ENCODE data around the gene ELP4. TPM values are rescaled to one million over a fixed set of nuclear protein-coding genes. Genes with fewer than 3 reads are reported as not detected.

Gene ELP4
- total and polyA plus RNA-seq, 2 experiments from 2014 or later, result 12.3 to 25.1 TPM

- no peaks in the 10 kb centered on the region for H3K36me3 ChIP-seq (replicated peaks; ENCODE audit: insufficient read depth, low read depth)
- H3K27me3 ChIP-seq, result peaks cover 100% of the 10 kb centered on the region
- H3K4me3 ChIP-seq, result no peak overlapping the region
- H3K4me2 ChIP-seq, result peak overlapping the region; percentile 68
- no peak overlapping the region for H3K27ac ChIP-seq
- peaks cover 17% of the 10 kb centered on the region for H3K4me1 ChIP-seq (ENCODE audit: insufficient read depth)
- no peaks in the 10 kb centered on the region for H3K79me2 ChIP-seq
- H2AFZ ChIP-seq, result no peak overlapping the region
- no peaks in the 10 kb centered on the region for H3K9me3 ChIP-seq (ENCODE audit: low read depth)
- no peaks in the 10 kb centered on the region for H3K9me2 ChIP-seq (replicated peaks; ENCODE audit: insufficient read depth)
- no peak for DNase-seq (ENCODE audit: low spot score)
- 2% methylated on average over 44 of the region's 48 CpGs for WGBS (ENCODE audit: low lambda C conversion rate, missing lambda C conversion rate)
- TF ChIP-seq EZH2phosphoT487 (IDR thresholded peaks at IDR 0.05; ENCODE audit: low read depth, severe bottlenecking, unreplicated experiment), result peak; percentile 91
- peak; percentile 69 for TF ChIP-seq EZH2 (IDR thresholded peaks at IDR 0.05; ENCODE audit: borderline replicate concordance)
- TF ChIP-seq CTCF (IDR thresholded peaks at IDR 0.05; ENCODE audit: poor library complexity), result no peak
- H4K20me1 ChIP-seq (ENCODE audit: insufficient read depth, poor library complexity, severe bottlenecking), result no peaks in the 10 kb centered on the region
These were observed 290.1 kb downstream of the ELP4 start for GRCh38 chr11:31799435-31800397.

GRCh38 chr11:31800398-31801265 lies 291.1 kb downstream of the ELP4 start:
- H3K79me2 ChIP-seq, result no peaks in the 10 kb centered on the region
- no peak for DNase-seq (ENCODE audit: low spot score)

GRCh38 chr11:31801298-31801702 lies 291.7 kb downstream of the ELP4 start:
- H3K4me1 ChIP-seq (ENCODE audit: insufficient read depth), result peaks cover 23% of the 10 kb centered on the region

More at GRCh38 chr11:31800398-31801265, 291.1 kb downstream of the ELP4 start:
- H3K4me3 ChIP-seq, result no peak overlapping the region
- 16% methylated on average over 23 of the region's 23 CpGs for WGBS (ENCODE audit: low lambda C conversion rate, missing lambda C conversion rate)
- no peaks in the 10 kb centered on the region for H4K20me1 ChIP-seq (ENCODE audit: insufficient read depth, poor library complexity, severe bottlenecking)
- peaks cover 20% of the 10 kb centered on the region for H3K4me1 ChIP-seq (ENCODE audit: insufficient read depth)
- no peak overlapping the region for H3K4me2 ChIP-seq
- H3K27ac ChIP-seq, result no peak overlapping the region
- H3K27me3 ChIP-seq, result peaks cover 100% of the 10 kb centered on the region
- no peaks in the 10 kb centered on the region for H3K36me3 ChIP-seq (replicated peaks; ENCODE audit: insufficient read depth, low read depth)
- no peak overlapping the region for H2AFZ ChIP-seq
- TF ChIP-seq CTCF (IDR thresholded peaks at IDR 0.05; ENCODE audit: poor library complexity) (no peak), EZH2 (IDR thresholded peaks at IDR 0.05; ENCODE audit: borderline replicate concordance) (no peak), EZH2phosphoT487 (IDR thresholded peaks at IDR 0.05; ENCODE audit: low read depth, severe bottlenecking, unreplicated experiment) (no peak)
- H3K9me2 ChIP-seq (replicated peaks; ENCODE audit: insufficient read depth), result no peaks in the 10 kb centered on the region
- no peaks in the 10 kb centered on the region for H3K9me3 ChIP-seq (ENCODE audit: low read depth)

More at GRCh38 chr11:31801298-31801702, 291.7 kb downstream of the ELP4 start:
- 10% methylated on average over 9 of the region's 9 CpGs for WGBS (ENCODE audit: low lambda C conversion rate, missing lambda C conversion rate)
- Histone ChIP-seq H3K27ac (no peak overlapping the region), H3K36me3 (replicated peaks; ENCODE audit: insufficient read depth, low read depth) (no peaks in the 10 kb centered on the region), H3K79me2 (no peaks in the 10 kb centered on the region), H3K9me2 (replicated peaks; ENCODE audit: insufficient read depth) (no peaks in the 10 kb centered on the region), H3K4me2 (no peak overlapping the region), H4K20me1 (ENCODE audit: insufficient read depth, poor library complexity, severe bottlenecking) (no peaks in the 10 kb centered on the region), H3K4me3 (no peak overlapping the region), H2AFZ (no peak overlapping the region), H3K9me3 (ENCODE audit: low read depth) (no peaks in the 10 kb centered on the region), H3K27me3 (peaks cover 100% of the 10 kb centered on the region)
- DNase-seq (ENCODE audit: low spot score), result no peak
- TF ChIP-seq EZH2phosphoT487 (IDR thresholded peaks at IDR 0.05; ENCODE audit: low read depth, severe bottlenecking, unreplicated experiment) (no peak), EZH2 (IDR thresholded peaks at IDR 0.05; ENCODE audit: borderline replicate concordance) (no peak), CTCF (IDR thresholded peaks at IDR 0.05; ENCODE audit: poor library complexity) (no peak)
